ENCODE results near the gene KIF12. TPM values are rescaled to one million over a fixed set of nuclear protein-coding genes. Genes with fewer than 3 reads are reported as not detected.

Gene KIF12
- total RNA-seq, 1 donor from 2014 or later, result 0.34 TPM

- FAIRE-seq, result no peak
- TF ChIP-seq EZH2 (IDR thresholded peaks at IDR 0.05; ENCODE audit: insufficient read depth, low read length), result no peak
- TF ChIP-seq CTCF (IDR thresholded peaks at IDR 0.05; ENCODE audit: insufficient read depth, low read depth, low read length), result no peak
- peaks cover 3% of the 10 kb centered on the region for H3K36me3 Mint-ChIP-seq (ENCODE audit: low read depth, unreplicated experiment)
Observed at GRCh38 chr9:114119242-114120191, 20.4 kb upstream of the KIF12 start.

DNA sequence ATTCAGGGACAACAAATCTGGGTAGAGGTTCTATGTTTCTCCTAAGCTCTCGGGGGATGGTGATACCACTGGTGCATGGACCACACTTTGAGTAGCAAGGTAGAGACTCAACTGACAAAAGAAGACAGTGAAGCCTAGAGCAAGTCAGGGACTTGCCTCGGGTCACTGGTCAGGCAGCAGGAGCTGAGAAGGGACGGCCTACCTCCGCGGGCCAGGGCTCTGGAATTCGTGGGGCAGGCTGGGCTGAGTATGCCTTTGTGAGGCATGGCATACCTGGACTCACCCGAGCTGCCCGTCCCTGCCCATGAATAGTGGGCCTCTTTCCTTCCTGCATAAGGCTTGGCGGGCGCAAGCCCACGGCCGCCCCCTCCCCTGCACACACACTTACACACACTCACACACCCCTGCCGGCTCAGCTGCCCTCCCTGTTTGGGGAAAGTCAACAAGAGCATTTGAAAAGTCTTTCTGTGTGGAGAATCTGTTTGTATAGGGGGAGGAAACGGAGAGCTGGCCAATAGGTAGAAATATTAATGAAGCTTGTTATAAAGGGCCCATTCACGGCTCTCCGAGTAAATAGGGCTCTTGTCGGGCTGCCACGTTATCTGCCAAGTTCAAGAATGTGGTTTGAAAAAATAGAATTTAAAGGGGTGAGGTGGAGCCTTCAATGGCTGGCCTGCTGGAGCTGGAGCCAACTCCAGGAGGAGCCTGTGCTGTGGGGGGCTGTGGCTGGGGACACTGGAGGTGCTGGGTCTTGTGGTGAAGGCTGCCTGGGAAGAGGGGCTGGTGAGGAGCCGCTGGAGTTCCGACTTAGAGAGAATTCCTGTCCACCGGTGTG lies 19.1 kb upstream of the KIF12 start:
- no peak overlapping the region for H3K9ac ChIP-seq (ENCODE audit: low read length)
- no peaks in the 10 kb centered on the region for H4K20me1 ChIP-seq (ENCODE audit: insufficient read depth, low read length)
- H3K79me2 ChIP-seq (ENCODE audit: insufficient read depth, low read length), result no peaks in the 10 kb centered on the region
- H3K9me3 ChIP-seq (ENCODE audit: insufficient read depth, low read depth, low read length), result no peaks in the 10 kb centered on the region
- H3K27me3 Mint-ChIP-seq (ENCODE audit: low read depth, unreplicated experiment), result peaks cover 55% of the 10 kb centered on the region
- TF ChIP-seq CTCF (IDR thresholded peaks at IDR 0.05; ENCODE audit: insufficient read depth, low read depth, low read length), result no peak
- TF ChIP-seq EZH2 (IDR thresholded peaks at IDR 0.05; ENCODE audit: insufficient read depth, low read length), result peak; percentile 39
- peaks cover 3% of the 10 kb centered on the region for H3K36me3 Mint-ChIP-seq (ENCODE audit: low read depth, unreplicated experiment)
- peaks cover 2% of the 10 kb centered on the region for H3K4me1 Mint-ChIP-seq (ENCODE audit: low read depth, unreplicated experiment)
- H3K4me3 ChIP-seq (ENCODE audit: insufficient read depth, low read depth, low read length), result no peak overlapping the region
- H3K27me3 ChIP-seq (ENCODE audit: insufficient read depth, low read length), result peaks cover 35% of the 10 kb centered on the region
- H3K4me3 Mint-ChIP-seq (ENCODE audit: unreplicated experiment), result no peak overlapping the region
- FAIRE-seq (no peak), DNase-seq (ENCODE audit: low read depth) (no peak)
- H3K4me1 ChIP-seq (ENCODE audit: insufficient read depth, low read length), result no peaks in the 10 kb centered on the region
- no peak overlapping the region for H2AFZ ChIP-seq (ENCODE audit: low read depth, low read length)
- no peak overlapping the region for H3K4me2 ChIP-seq (ENCODE audit: low read length)
- no peak overlapping the region for H3K27ac Mint-ChIP-seq (ENCODE audit: unreplicated experiment)
- no peaks in the 10 kb centered on the region for H3K36me3 ChIP-seq (ENCODE audit: insufficient read depth, low read length)
- H3K9me3 Mint-ChIP-seq (ENCODE audit: unreplicated experiment), result peaks cover 5% of the 10 kb centered on the region
- no peak overlapping the region for H3K27ac ChIP-seq (ENCODE audit: low read depth, low read length)

More at GRCh38 chr9:114119242-114120191, 20.4 kb upstream of the KIF12 start:
- Histone ChIP-seq H3K4me2 (ENCODE audit: low read length) (no peak overlapping the region), H3K4me1 (ENCODE audit: insufficient read depth, low read length) (no peaks in the 10 kb centered on the region), H3K79me2 (ENCODE audit: insufficient read depth, low read length) (no peaks in the 10 kb centered on the region), H3K27ac (ENCODE audit: low read depth, low read length) (no peak overlapping the region), H3K27me3 (ENCODE audit: insufficient read depth, low read length) (peaks cover 30% of the 10 kb centered on the region), H3K9ac (ENCODE audit: low read length) (no peak overlapping the region), H3K9me3 (ENCODE audit: insufficient read depth, low read depth, low read length) (no peaks in the 10 kb centered on the region), H3K36me3 (ENCODE audit: insufficient read depth, low read length) (no peaks in the 10 kb centered on the region), H4K20me1 (ENCODE audit: insufficient read depth, low read length) (no peaks in the 10 kb centered on the region), H2AFZ (ENCODE audit: low read depth, low read length) (no peak overlapping the region), H3K4me3 (ENCODE audit: insufficient read depth, low read depth, low read length) (no peak overlapping the region)
- H3K9me3 Mint-ChIP-seq (ENCODE audit: unreplicated experiment), result peaks cover 5% of the 10 kb centered on the region
- H3K4me3 Mint-ChIP-seq (ENCODE audit: unreplicated experiment), result no peak overlapping the region
- no peak overlapping the region for H3K27ac Mint-ChIP-seq (ENCODE audit: unreplicated experiment)
- H3K4me1 Mint-ChIP-seq (ENCODE audit: low read depth, unreplicated experiment), result no peaks in the 10 kb centered on the region
- H3K27me3 Mint-ChIP-seq (ENCODE audit: low read depth, unreplicated experiment), result peaks cover 57% of the 10 kb centered on the region
- no peak for DNase-seq (ENCODE audit: low read depth)

Measured in astrocyte (in vitro differentiated cells and primary cell).